Endothelial cell of umbilical vein (primary cell): ENCODE data around the gene IPO9.

ENCODE experiments used
- CTCF ChIP-seq, 2 donors: IDR thresholded peaks; 1 replicate in 1 of 2; 2 replicates in 1 of 2; pipeline ENCODE4 v1.5.1; 2011; ENCODE audit warnings: low read length in 2 of 2, mild to moderate bottlenecking in 2 of 2, moderate library complexity in 2 of 2, control low read depth in 1 of 2, inconsistent platforms in 1 of 2, low read depth in 1 of 2; ENCODE audit not compliant: insufficient read depth in 1 of 2; ENCODE audit errors: extremely low read depth in 1 of 2
- MAX ChIP-seq: IDR thresholded peaks from 2 replicates; pipeline ENCODE4 v1.6.1; 2011; ENCODE audit not compliant: insufficient read depth, insufficient read length
- POLR2A ChIP-seq: IDR thresholded peaks from 2 replicates; pipeline ENCODE4 v1.6.1; 2012; ENCODE audit warnings: low read depth, mild to moderate bottlenecking, control low read depth, low read length
- POLR2AphosphoS5 ChIP-seq: IDR thresholded peaks from 2 replicates; pipeline ENCODE4 v1.6.1; 2012; ENCODE audit warnings: low read depth, mild to moderate bottlenecking, control low read depth, low read length, moderate library complexity; ENCODE audit not compliant: insufficient read depth

- TF ChIP-seq POLR2AphosphoS5 (no peak), CTCF (IDR thresholded peaks at IDR 0.05; ENCODE audit: extremely low read depth in 1 of 2, insufficient read depth in 1 of 2, low read depth in 1 of 2, low read length in 2 of 2) (no peak), MAX (no peak), POLR2A (no peak)
Observed at GRCh38 chr1:201881617-201882016, 52.7 kb downstream of the IPO9 start.
